Lung (tissue), 12 donors: Measurements from ENCODE around the gene FARSA. TPM values are rescaled to one million over a fixed set of nuclear protein-coding genes. Genes with fewer than 3 reads are reported as not detected.
"Not testable (repeated sequence)": the region's sequence is repeated elsewhere in the genome, so short reads cannot be mapped to it uniquely, and the experiment has no call there.

Experiments used
- ATAC-seq: fragments of 200-7000 bp; cut with Tn5 transposase; one replicate; pipeline ENCODE4 v1.9.1; 2020; ENCODE audit warnings: moderate number of reproducible peaks; ENCODE audit not compliant: insufficient read depth, low FRiP score
- DNase-seq, 3 donors: peaks; one replicate each; pipeline ENCODE4 v3.0.0-alpha.2; 2013 to 2017
- H3K27ac ChIP-seq, 2 donors: one replicate each; pipeline ENCODE4 v1.5.1; 2013; ENCODE audit warnings: mild to moderate bottlenecking in 2 of 2, moderate library complexity in 2 of 2, control low read depth in 1 of 2, inconsistent platforms in 1 of 2, low read depth in 1 of 2, low read length in 1 of 2
- H3K27me3 ChIP-seq, 3 donors: one replicate each; pipeline ENCODE4 v1.5.1; 2013; ENCODE audit warnings: low read length in 2 of 3; ENCODE audit not compliant: control insufficient read depth in 3 of 3, insufficient read depth in 3 of 3
- H3K36me3 ChIP-seq, 4 donors: one replicate each; pipeline ENCODE4 v1.5.1; 2013; ENCODE audit warnings: low read length in 4 of 4, mild to moderate bottlenecking in 1 of 4, moderate library complexity in 1 of 4; ENCODE audit not compliant: control insufficient read depth in 4 of 4, insufficient read depth in 4 of 4
- H3K4me1 ChIP-seq, 5 donors: one replicate each; pipeline ENCODE4 v1.5.1; 2013; ENCODE audit warnings: low read length in 5 of 5, mild to moderate bottlenecking in 2 of 5, moderate library complexity in 1 of 5; ENCODE audit not compliant: control insufficient read depth in 5 of 5, insufficient read depth in 5 of 5
- H3K4me3 ChIP-seq: one replicate; pipeline ENCODE4 v1.5.1; 2013; ENCODE audit warnings: mild to moderate bottlenecking, control low read depth, moderate library complexity
- H3K9ac ChIP-seq, 2 donors: one replicate each; pipeline ENCODE4 v1.5.1; 2013; ENCODE audit warnings: low read length in 2 of 2, control low read depth in 1 of 2; ENCODE audit not compliant: insufficient read depth in 1 of 2
- H3K9me3 ChIP-seq, 4 donors: one replicate each; pipeline ENCODE4 v1.5.1; 2013; ENCODE audit warnings: low read length in 3 of 4, mild to moderate bottlenecking in 1 of 4, moderate library complexity in 1 of 4; ENCODE audit not compliant: control insufficient read depth in 4 of 4, insufficient read depth in 3 of 4
- WGBS, 2 donors: extraction: QIAGEN DNeasy Blood & Tissue Kit; methylation state at CpG; one replicate each; pipeline ENCODE4 v1.1.7; 2013; 5-methylcytosine and 5-hydroxymethylcytosine counted together
- polyA plus RNA-seq, 2 donors: library from polyadenylated mRNA; stranded (reverse); fragments of 200-250 nt; gene quantifications; one replicate each; pipeline ENCODE4 v1.2.1, GENCODE V29; 2013
- total RNA-seq, 2 donors: library from RNA; depleted of rRNA in 1 of 2; stranded (reverse); fragments of >200 nt in 1 of 2; gene quantifications; one replicate each; pipeline ENCODE4 v1.2.1, GENCODE V29; 2014 to 2021
- TF ChIP-seq, protein P1 (sequence below): IDR thresholded peaks from 2 replicates; pipeline ENCODE4 v1.5.1; 2012; ENCODE audit warnings: mild to moderate bottlenecking; ENCODE audit errors: control extremely low read depth, extremely low read depth
- donor health status: control.
- donor health status: control.
- donor health status: Bipolar disorder and iron deficiency.
- donor health status: healthy.
- donor health status: DM: yes; HTN: yes; CAD: no.

The FARSA gene
- total and polyA plus RNA-seq, 4 donors: 27.8 to 72.1 (median 52.8) TPM

GRCh38 chr19:12891553-12892021 is 41.9 kb downstream of the FARSA start:
- Histone ChIP-seq H3K27me3 (no peaks in the 10 kb centered on the region), H3K9ac (peak overlapping the region; percentile 60 to 74), H3K4me3 (peak overlapping the region; percentile 71), H3K27ac (peak overlapping the region; percentile 75 to 79), H3K9me3 (no peaks in the 10 kb centered on the region), H3K4me1 (peaks cover 0 to 12% (median 4%) of the 10 kb centered on the region in 5 donors), H3K36me3 (peaks cover 0 to 13% (median 10%) of the 10 kb centered on the region in 4 donors)
- no peak for ATAC-seq
- DNase-seq: no peak
- 6 to 10% methylated on average over 21 to 26 of the region's 26 CpGs for WGBS, 2 donors
- TF ChIP-seq, protein P1, sequence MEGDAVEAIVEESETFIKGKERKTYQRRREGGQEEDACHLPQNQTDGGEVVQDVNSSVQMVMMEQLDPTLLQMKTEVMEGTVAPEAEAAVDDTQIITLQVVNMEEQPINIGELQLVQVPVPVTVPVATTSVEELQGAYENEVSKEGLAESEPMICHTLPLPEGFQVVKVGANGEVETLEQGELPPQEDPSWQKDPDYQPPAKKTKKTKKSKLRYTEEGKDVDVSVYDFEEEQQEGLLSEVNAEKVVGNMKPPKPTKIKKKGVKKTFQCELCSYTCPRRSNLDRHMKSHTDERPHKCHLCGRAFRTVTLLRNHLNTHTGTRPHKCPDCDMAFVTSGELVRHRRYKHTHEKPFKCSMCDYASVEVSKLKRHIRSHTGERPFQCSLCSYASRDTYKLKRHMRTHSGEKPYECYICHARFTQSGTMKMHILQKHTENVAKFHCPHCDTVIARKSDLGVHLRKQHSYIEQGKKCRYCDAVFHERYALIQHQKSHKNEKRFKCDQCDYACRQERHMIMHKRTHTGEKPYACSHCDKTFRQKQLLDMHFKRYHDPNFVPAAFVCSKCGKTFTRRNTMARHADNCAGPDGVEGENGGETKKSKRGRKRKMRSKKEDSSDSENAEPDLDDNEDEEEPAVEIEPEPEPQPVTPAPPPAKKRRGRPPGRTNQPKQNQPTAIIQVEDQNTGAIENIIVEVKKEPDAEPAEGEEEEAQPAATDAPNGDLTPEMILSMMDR: no peak

DNA sequence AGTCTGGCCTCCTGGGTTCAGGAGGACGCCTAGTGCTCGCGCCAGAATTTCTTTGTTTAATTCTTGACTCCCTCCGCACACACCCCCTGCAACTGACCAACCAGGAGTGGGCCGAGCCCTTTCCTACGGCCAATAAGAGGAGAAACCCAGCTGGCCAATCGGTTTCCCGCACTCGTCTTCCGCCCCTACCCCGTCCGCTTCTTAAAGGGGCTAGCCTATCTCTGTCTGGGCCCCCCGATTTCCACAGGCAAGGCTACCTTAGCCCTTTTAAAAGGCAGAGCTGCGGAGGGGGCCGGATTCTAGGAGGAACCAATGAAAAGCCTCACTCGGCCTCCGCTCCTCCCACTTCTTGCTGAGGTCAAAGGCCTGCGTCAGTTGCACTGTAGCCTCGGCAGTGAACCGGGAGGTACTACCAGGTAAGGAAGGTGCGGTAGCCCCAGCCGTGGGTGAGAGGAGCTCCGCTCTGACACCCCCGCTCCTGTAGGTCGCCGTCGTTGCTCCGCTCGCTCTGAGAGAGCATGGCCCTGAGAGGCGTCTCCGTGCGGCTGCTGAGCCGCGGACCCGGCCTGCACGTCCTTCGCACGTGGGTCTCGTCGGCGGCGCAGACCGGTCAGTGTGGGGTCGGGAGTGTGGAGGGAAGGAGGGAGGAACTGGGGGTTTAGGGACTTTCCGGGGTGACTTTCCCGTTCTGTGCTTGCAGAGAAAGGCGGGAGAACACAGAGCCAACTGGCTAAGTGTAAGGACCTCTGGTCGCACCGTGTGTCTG is 42.5 kb downstream of the FARSA start, which contains the start of gene GCDH:
TSS of gene GCDH (plus strand) at position 374 of the 766 bp plus-strand sequence. CDS start at position 519, 145 bp downstream.
- H3K9ac ChIP-seq: peak within 1 kb of the TSS; percentile 60 to 83
- no peaks in the 10 kb centered on the region for H3K9me3 ChIP-seq
- WGBS, 2 donors: 0 to 1% methylated on average over 49 of the region's 49 CpGs
- ATAC-seq: peak; percentile 99
- H3K27ac ChIP-seq: peak within 1 kb of the TSS; percentile 77 to 84
- peaks cover 0 to 12% (median 4%) of the 10 kb centered on the region in 5 donors for H3K4me1 ChIP-seq
- H3K4me3 ChIP-seq: peak within 1 kb of the TSS; percentile 71
- DNase-seq: peak; percentile 99
- H3K36me3 ChIP-seq: peaks cover 0 to 7% (median 6%) of the 10 kb centered on the region in 4 donors
- peaks cover 0 to 6% (median 0%) of the 10 kb centered on the region in 3 donors for H3K27me3 ChIP-seq
- TF ChIP-seq, protein P1: no peak

- 34 to 36% methylated on average over 9 to 10 of the region's 10 CpGs for WGBS, 2 donors
- ATAC-seq: not testable (repeated sequence)
- H3K9ac ChIP-seq: peak overlapping the region in 1 of 2 donors; percentile 83
These were observed 43.2 kb downstream of the FARSA start for GRCh38 chr19:12890299-12890786.

GRCh38 chr19:12888006-12888603 is 45.4 kb downstream of the FARSA start:
- Histone ChIP-seq H3K36me3 (peaks cover 0 to under 1% (median 0%) of the 10 kb centered on the region in 4 donors), H3K9me3 (peaks cover 0 to 9% (median 3%) of the 10 kb centered on the region in 4 donors), H3K27me3 (peaks cover 0 to 23% (median 14%) of the 10 kb centered on the region in 3 donors), H3K4me3 (no peak overlapping the region), H3K4me1 (peaks cover 0 to 17% (median 4%) of the 10 kb centered on the region in 5 donors), H3K27ac (no peak overlapping the region), H3K9ac (no peak overlapping the region)
- ATAC-seq (no peak), DNase-seq (no peak)
- 74 to 80% methylated on average over 5 of the region's 5 CpGs for WGBS, 2 donors
- TF ChIP-seq, protein P1: no peak

More at GRCh38 chr19:12890299-12890786, 43.2 kb downstream of the FARSA start:
- DNase-seq, H3K9me3 ChIP-seq, H3K4me3 ChIP-seq, H3K36me3 ChIP-seq, H3K27me3 ChIP-seq: not testable (repeated sequence)
- peak overlapping the region; percentile 77 to 84 for H3K27ac ChIP-seq
- H3K4me1 ChIP-seq: peaks cover 0 to 12% (median 4%) of the 10 kb centered on the region in 5 donors
